Mesothelial cell of epicardium (in vitro differentiated cells): ENCODE measurements around the gene TBC1D8. TPM values are rescaled to one million over a fixed set of nuclear protein-coding genes. Genes with fewer than 3 reads are reported as not detected.

ENCODE experiments used
- DNase-seq, 2 experiments: peaks; one replicate each; pipeline ENCODE4 v3.0.0; 2021; ENCODE audit warnings: low spot score in 2 of 2; ENCODE audit not compliant: unreplicated experiment in 2 of 2
- H3K27ac Mint-ChIP-seq: 2 replicates; pipeline ENCODE4 v1.8.0; 2021; ENCODE audit warnings: mixed read lengths
- H3K27me3 Mint-ChIP-seq: 2 replicates; pipeline ENCODE4 v1.8.0; 2021; ENCODE audit warnings: low read depth, mixed read lengths
- H3K36me3 Mint-ChIP-seq: 2 replicates; pipeline ENCODE4 v1.8.0; 2021; ENCODE audit warnings: mixed read lengths
- H3K4me1 Mint-ChIP-seq: 2 replicates; pipeline ENCODE4 v1.8.0; 2021; ENCODE audit warnings: mixed read lengths
- H3K4me3 Mint-ChIP-seq: 2 replicates; pipeline ENCODE4 v1.8.0; 2021; ENCODE audit warnings: mild to moderate bottlenecking, moderate library complexity, mixed read lengths
- H3K9me3 Mint-ChIP-seq: 2 replicates; pipeline ENCODE4 v1.8.0; 2021; ENCODE audit warnings: mixed read lengths
- total RNA-seq: library from RNA; stranded (reverse); gene quantifications from 3 replicates; pipeline ENCODE4 v1.2.1, GENCODE V29; 2021
- TF ChIP-seq, protein P1 (sequence below): fragments of 200-600 bp; sonication (generic); IDR thresholded peaks from one replicate; pipeline ENCODE4 v1.5.0; 2021; ENCODE audit warnings: antibody characterized with exemption; ENCODE audit not compliant: unreplicated experiment

The TBC1D8 gene
- total RNA-seq, 1 donor from 2014 or later: 12.7 TPM

DNA sequence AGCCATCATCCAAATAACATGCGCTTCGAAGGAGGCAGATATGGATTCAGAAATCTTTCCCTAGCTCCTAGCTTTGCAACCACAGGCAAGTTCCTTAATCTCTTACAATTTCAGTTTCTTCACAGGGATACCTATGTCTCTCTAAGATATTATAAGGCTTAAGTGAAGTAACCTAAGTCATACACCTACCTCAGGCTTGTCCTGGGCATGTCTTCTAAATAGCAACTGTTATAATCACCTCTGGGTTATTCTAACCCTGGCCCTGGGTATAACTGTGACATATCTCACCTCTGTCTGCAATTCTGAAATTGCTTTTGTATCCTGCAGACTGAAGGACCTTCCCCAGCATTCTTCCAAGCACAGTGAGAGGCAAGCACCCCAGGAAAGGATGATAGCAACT is 8.3 kb upstream of the TBC1D8 start:
- Mint-ChIP-seq H3K4me3 (no peak overlapping the region), H3K27me3 (no peaks in the 10 kb centered on the region), H3K36me3 (no peaks in the 10 kb centered on the region), H3K27ac (no peak overlapping the region), H3K4me1 (no peaks in the 10 kb centered on the region), H3K9me3 (no peaks in the 10 kb centered on the region)
- TF ChIP-seq, protein P1, sequence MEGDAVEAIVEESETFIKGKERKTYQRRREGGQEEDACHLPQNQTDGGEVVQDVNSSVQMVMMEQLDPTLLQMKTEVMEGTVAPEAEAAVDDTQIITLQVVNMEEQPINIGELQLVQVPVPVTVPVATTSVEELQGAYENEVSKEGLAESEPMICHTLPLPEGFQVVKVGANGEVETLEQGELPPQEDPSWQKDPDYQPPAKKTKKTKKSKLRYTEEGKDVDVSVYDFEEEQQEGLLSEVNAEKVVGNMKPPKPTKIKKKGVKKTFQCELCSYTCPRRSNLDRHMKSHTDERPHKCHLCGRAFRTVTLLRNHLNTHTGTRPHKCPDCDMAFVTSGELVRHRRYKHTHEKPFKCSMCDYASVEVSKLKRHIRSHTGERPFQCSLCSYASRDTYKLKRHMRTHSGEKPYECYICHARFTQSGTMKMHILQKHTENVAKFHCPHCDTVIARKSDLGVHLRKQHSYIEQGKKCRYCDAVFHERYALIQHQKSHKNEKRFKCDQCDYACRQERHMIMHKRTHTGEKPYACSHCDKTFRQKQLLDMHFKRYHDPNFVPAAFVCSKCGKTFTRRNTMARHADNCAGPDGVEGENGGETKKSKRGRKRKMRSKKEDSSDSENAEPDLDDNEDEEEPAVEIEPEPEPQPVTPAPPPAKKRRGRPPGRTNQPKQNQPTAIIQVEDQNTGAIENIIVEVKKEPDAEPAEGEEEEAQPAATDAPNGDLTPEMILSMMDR: no peak
- no peak for DNase-seq

DNA sequence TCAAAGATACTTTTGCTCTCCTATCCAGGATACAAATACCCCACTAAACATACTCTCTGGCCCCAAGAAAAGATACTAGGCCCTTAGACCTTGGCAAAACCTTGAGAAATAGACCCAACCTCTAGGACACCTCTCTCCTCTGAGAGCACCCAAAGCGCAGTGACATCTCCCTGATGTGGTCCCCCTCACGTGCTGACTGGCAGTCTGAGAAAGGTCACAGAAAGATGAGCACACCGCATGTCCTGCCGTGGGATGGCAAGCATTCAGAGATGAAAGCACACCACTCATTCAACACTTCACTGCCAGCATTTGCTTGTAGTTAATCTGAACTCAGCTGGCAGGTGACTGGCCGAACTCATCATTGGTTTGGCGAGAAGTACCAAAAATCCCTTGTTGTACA is 6.1 kb upstream of the TBC1D8 start:
- Mint-ChIP-seq H3K4me3 (no peak overlapping the region), H3K27me3 (no peaks in the 10 kb centered on the region)

DNA sequence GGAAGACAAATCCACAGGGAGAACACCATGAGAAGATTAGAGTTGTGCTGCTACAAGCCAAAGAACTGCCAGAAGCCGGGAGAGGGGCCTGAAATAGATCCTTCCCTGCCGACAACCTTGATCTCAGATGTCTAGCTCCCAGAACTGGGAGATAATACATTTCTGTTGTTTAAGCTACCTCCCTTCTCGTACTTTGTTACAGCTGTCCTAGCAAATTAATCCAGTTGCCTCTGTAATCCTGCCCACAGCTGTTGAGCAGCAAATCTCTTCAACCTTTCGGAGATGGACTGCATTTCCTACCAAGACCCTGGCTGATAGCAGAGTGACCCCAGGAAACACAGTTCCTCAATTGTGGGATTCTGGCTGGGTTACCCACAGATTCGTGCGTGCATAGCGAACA is 2.6 kb upstream of the TBC1D8 start:
- H3K4me3 Mint-ChIP-seq: no peak overlapping the region
- no peaks in the 10 kb centered on the region for H3K36me3 Mint-ChIP-seq
- no peak overlapping the region for H3K27ac Mint-ChIP-seq
- TF ChIP-seq, protein P1: no peak
- H3K27me3 Mint-ChIP-seq: peaks cover 14% of the 10 kb centered on the region
- peaks cover 30% of the 10 kb centered on the region for H3K4me1 Mint-ChIP-seq
- no peak for DNase-seq
- H3K9me3 Mint-ChIP-seq: no peaks in the 10 kb centered on the region

More for the DNA sequence above, 6.1 kb upstream of the TBC1D8 start:
- peaks cover 13% of the 10 kb centered on the region for H3K4me1 Mint-ChIP-seq
- H3K9me3 Mint-ChIP-seq: no peaks in the 10 kb centered on the region
- TF ChIP-seq, protein P1: no peak
- no peaks in the 10 kb centered on the region for H3K36me3 Mint-ChIP-seq
- DNase-seq: no peak
- no peak overlapping the region for H3K27ac Mint-ChIP-seq

DNA sequence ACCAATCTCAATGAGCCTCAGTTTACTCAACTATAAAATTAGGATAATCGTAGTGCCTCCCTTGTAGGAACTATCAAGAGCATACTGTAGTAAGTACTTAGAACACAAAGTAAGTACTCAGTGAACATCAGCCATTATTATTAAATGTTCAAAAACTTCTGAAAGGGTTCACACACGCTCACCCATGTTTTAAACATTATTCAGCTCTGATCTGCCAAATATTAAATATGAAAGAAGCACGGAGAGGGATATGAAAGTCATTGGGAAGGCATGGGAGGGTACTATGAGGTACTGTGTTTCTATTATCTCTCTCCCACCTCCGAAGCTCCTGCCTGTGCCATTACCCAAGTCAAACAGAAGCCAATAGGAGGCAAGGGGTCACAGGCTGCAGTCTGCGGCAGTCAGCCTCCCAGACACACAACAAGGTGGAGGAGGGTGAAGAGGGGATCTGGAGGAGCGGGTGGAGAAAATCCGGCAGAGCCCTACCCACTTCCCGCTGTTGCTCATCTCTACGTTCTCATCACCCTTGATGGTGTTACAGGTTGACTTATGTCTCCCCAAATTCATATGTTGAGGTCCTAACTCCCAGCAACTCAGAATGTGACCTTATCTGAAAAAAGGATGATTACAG is 2.0 kb upstream of the TBC1D8 start:
- peaks cover 31% of the 10 kb centered on the region for H3K4me1 Mint-ChIP-seq
- no peak for DNase-seq
- no peak overlapping the region for H3K27ac Mint-ChIP-seq
- TF ChIP-seq, protein P1: no peak
- no peaks in the 10 kb centered on the region for H3K36me3 Mint-ChIP-seq
- H3K4me3 Mint-ChIP-seq: no peak overlapping the region
- H3K27me3 Mint-ChIP-seq: peaks cover 20% of the 10 kb centered on the region
- H3K9me3 Mint-ChIP-seq: no peaks in the 10 kb centered on the region

DNA sequence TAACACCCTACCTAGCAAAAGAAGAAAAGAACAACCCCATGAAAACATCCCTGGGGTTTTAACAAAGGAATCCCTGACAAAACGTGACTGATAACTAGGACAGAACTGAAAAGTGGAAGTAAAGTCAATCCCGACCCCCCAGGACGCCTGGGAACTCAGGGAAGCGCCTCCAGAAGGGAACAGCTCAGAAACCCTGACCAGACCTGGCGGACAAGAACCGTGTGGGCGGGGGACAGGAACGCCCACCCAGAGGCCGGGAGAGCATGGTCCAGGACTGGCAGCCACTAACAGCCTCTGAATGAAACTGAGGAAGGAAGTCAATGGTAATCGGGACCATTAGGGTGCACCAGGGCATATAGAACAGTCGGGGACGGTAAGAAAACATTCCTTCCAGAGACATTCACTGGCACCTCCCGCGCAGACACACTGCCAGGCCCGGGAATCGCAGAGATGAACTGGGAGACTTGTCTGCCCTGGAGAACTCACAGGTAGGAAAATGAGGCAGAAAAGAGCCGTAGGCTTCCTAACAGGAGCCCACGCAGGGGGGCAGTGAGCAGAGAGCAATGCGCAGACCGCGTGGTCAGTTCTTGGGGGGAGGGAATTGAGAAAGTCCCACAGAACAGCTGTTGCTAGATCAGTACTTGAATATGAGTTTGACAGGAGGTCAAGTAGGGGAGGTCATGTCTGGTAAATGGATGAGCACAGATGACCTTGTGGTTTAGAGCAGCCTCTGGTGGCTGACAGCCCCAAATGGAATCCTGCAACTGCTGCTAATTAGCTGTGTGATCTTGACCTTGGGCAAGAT is 1.3 kb upstream of the TBC1D8 start:
- peaks cover 33% of the 10 kb centered on the region for H3K4me1 Mint-ChIP-seq
- H3K27me3 Mint-ChIP-seq: peaks cover 20% of the 10 kb centered on the region
- peak in 1 of 2 experiments; percentile 39 for DNase-seq
- H3K9me3 Mint-ChIP-seq: no peaks in the 10 kb centered on the region
- H3K27ac Mint-ChIP-seq: peak overlapping the region; percentile 62
- peak overlapping the region; percentile 66 for H3K4me3 Mint-ChIP-seq
- TF ChIP-seq, protein P1: no peak
- H3K36me3 Mint-ChIP-seq: no peaks in the 10 kb centered on the region
